Measurements from ENCODE around the gene GUCA1A.
A peak's percentile ranks its signal among the peaks of the same experiment; 100 is the strongest.

- TF ChIP-seq POLR2A (IDR thresholded peaks at IDR 0.05; ENCODE audit: low read length) (peak; percentile 35), GATA1 (IDR thresholded peaks at IDR 0.05; ENCODE audit: low read depth, low read length) (no peak)
Measured at GRCh38 chr6:42199106-42199981, 26.2 kb downstream of the GUCA1A start.
